BLaER1 treated with 17β-estradiol and CSF1 and Interleukin-3, amounts not matched to agents 10 nM and 100 nM (cell line): ENCODE data around the gene OR51E1.

Experiments
- H3K27ac ChIP-seq, 11 experiments: shearing (Covaris generic); formaldehyde crosslinking; 2 replicates each; pipeline ENCODE4 v1.8.1; 2022
- H3K27me3 ChIP-seq, 11 experiments: shearing (Covaris generic); formaldehyde crosslinking; 2 replicates each; pipeline ENCODE4 v1.8.1; 2022
- H3K36me3 ChIP-seq, 11 experiments: shearing (Covaris generic); formaldehyde crosslinking; 2 replicates each; pipeline ENCODE4 v1.8.1; 2022
- H3K4me1 ChIP-seq, 10 experiments: shearing (Covaris generic); formaldehyde crosslinking; 2 replicates each; pipeline ENCODE4 v1.8.1; 2022
- H3K4me2 ChIP-seq, 11 experiments: shearing (Covaris generic); formaldehyde crosslinking; 2 replicates each; pipeline ENCODE4 v1.8.1; 2022
- H3K4me3 ChIP-seq, 10 experiments: shearing (Covaris generic); formaldehyde crosslinking; 2 replicates each; pipeline ENCODE4 v1.8.1; 2022
- H3K9ac ChIP-seq, 11 experiments: shearing (Covaris generic); formaldehyde crosslinking; 2 replicates each; pipeline ENCODE4 v1.8.1; 2022
- H3K9me3 ChIP-seq, 11 experiments: shearing (Covaris generic); formaldehyde crosslinking; replicated peaks in 1 of 11; 2 replicates each; pipeline ENCODE4 v1.8.1; 2022
- H4K20me1 ChIP-seq, 11 experiments: shearing (Covaris generic); formaldehyde crosslinking; 2 replicates each; pipeline ENCODE4 v1.8.1; 2022
- Cebpa-rat ChIP-seq, 11 experiments: shearing (Covaris generic); IDR thresholded peaks; 2 replicates each; pipeline ENCODE4 v1.8.1; 2022

The OR51E1 gene

DNA sequence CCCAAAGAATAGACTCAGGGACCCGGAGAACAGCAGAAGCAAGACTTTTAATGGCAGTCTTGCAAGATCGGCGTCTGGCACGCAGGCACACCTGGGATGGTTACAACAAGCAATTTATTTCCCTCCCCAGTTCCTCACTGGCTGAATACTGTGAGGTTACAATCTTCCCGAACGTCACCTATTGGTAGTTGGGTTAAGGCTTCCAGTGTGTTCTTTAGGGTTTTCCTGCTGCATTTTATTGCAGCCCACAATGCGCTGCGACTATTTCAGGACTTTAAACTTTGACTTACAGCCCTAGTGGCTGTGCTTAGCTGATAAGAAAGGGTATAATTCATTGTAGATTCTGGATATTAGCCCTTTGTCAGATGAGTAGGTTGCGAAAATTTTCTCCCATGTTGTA is 24.3 kb upstream of the OR51E1 start:
- Histone ChIP-seq H3K9ac (no peak overlapping the region), H3K27me3 (no peaks in the 10 kb centered on the region)

GRCh38 chr11:4626207-4627099 is 17.3 kb upstream of the OR51E1 start:
- H3K4me1 ChIP-seq: no peaks in the 10 kb centered on the region
- TF ChIP-seq Cebpa-rat (IDR thresholded peaks at IDR 0.05): no peak

More for the DNA sequence above, 24.3 kb upstream of the OR51E1 start:
- Histone ChIP-seq H3K4me1 (no peaks in the 10 kb centered on the region), H3K27ac (no peak overlapping the region), H3K4me2 (no peak overlapping the region), H3K36me3 (no peaks in the 10 kb centered on the region), H3K4me3 (no peak overlapping the region), H3K9me3 (no peaks in the 10 kb centered on the region), H4K20me1 (no peaks in the 10 kb centered on the region)
- no peak for TF ChIP-seq Cebpa-rat (IDR thresholded peaks at IDR 0.05)

DNA sequence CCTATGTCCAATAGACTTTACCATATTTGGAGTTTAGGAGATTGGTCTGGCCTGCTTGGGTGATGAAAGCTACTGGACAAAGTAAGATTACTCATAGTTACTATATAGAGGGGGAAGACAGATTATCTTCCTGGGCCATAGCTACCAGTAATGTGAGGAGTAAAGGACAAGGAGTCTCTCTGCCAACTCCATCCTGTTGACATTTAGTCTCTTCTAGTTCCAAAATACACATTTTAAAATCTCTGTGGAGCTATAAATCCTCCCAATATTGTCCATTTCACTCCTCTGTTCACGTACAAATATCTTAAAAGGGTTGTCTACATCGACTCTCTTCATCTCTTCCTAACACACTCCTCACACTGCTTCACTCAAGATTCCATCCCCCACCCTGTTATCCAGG is 7.6 kb upstream of the OR51E1 start:
- no peak for TF ChIP-seq Cebpa-rat (IDR thresholded peaks at IDR 0.05)
- Histone ChIP-seq H3K9ac (no peak overlapping the region), H3K27ac (no peak overlapping the region), H3K9me3 (no peaks in the 10 kb centered on the region), H3K4me2 (no peak overlapping the region), H4K20me1 (no peaks in the 10 kb centered on the region), H3K27me3 (no peaks in the 10 kb centered on the region), H3K4me1 (no peaks in the 10 kb centered on the region; a peak in 1 of 20 replicates), H3K4me3 (no peak overlapping the region), H3K36me3 (no peaks in the 10 kb centered on the region)

More at GRCh38 chr11:4626207-4627099, 17.3 kb upstream of the OR51E1 start:
- Histone ChIP-seq H3K9ac (no peak overlapping the region), H3K4me2 (no peak overlapping the region), H3K27ac (no peak overlapping the region), H4K20me1 (no peaks in the 10 kb centered on the region), H3K27me3 (no peaks in the 10 kb centered on the region), H3K9me3 (peaks cover 0 to 10% (median 0%) of the 10 kb centered on the region in 11 experiments; a peak in 5 of 22 replicates), H3K36me3 (no peaks in the 10 kb centered on the region), H3K4me3 (no peak overlapping the region)

- Histone ChIP-seq H3K4me2 (peak within 1 kb of the TSS in 9 of 11 experiments; percentile 16 to 73 (median 34); a peak in 8 of 22 replicates), H4K20me1 (no peaks in the 10 kb centered on the region)
Observed at GRCh38 chr11:4636962-4637661, 6.7 kb upstream of the OR51E1 start, which contains the start of gene OR51D1. Gene OR51D1 (plus strand): TSS chr11:4637477. CDS start chr11:4639791, 2,314 bp downstream.

GRCh38 chr11:4637662-4638047 is 6.1 kb upstream of the OR51E1 start:
- no peaks in the 10 kb centered on the region for H3K9me3 ChIP-seq
- no peak overlapping the region; a peak in 1 of 22 replicates for H3K9ac ChIP-seq
- no peaks in the 10 kb centered on the region for H3K36me3 ChIP-seq
- TF ChIP-seq Cebpa-rat (IDR thresholded peaks at IDR 0.05): no peak
- H3K4me2 ChIP-seq: no peak overlapping the region
- no peak overlapping the region for H3K27ac ChIP-seq
- H4K20me1 ChIP-seq: no peaks in the 10 kb centered on the region
- H3K4me3 ChIP-seq: no peak overlapping the region
- no peaks in the 10 kb centered on the region for H3K27me3 ChIP-seq
- peaks cover 0 to 3% (median 0%) of the 10 kb centered on the region in 10 experiments; a peak in 3 of 20 replicates for H3K4me1 ChIP-seq

More at GRCh38 chr11:4636962-4637661, 6.7 kb upstream of the OR51E1 start, which contains the start of gene OR51D1:
- no peaks in the 10 kb centered on the region for H3K9me3 ChIP-seq
- no peak for TF ChIP-seq Cebpa-rat (IDR thresholded peaks at IDR 0.05)
- no peak within 1 kb of the TSS for H3K4me3 ChIP-seq
- H3K4me1 ChIP-seq: no peaks in the 10 kb centered on the region; a peak in 1 of 20 replicates
- no peaks in the 10 kb centered on the region for H3K27me3 ChIP-seq
- H3K27ac ChIP-seq: no peak within 1 kb of the TSS
- H3K36me3 ChIP-seq: no peaks in the 10 kb centered on the region
- H3K9ac ChIP-seq: no peak within 1 kb of the TSS; a peak in 1 of 22 replicates

DNA sequence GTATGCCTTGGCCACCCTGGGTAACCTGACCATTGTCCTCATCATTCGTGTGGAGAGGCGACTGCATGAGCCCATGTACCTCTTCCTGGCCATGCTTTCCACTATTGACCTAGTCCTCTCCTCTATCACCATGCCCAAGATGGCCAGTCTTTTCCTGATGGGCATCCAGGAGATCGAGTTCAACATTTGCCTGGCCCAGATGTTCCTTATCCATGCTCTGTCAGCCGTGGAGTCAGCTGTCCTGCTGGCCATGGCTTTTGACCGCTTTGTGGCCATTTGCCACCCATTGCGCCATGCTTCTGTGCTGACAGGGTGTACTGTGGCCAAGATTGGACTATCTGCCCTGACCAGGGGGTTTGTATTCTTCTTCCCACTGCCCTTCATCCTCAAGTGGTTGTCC is 3.9 kb upstream of the OR51E1 start:
- no peaks in the 10 kb centered on the region for H3K9me3 ChIP-seq
- H3K4me2 ChIP-seq: no peak overlapping the region
- H3K4me1 ChIP-seq: peaks cover 0 to 5% (median 0%) of the 10 kb centered on the region in 10 experiments; a peak in 3 of 20 replicates
- H3K27ac ChIP-seq: no peak overlapping the region
- TF ChIP-seq Cebpa-rat (IDR thresholded peaks at IDR 0.05): no peak
- no peaks in the 10 kb centered on the region for H3K27me3 ChIP-seq
- no peak overlapping the region for H3K4me3 ChIP-seq
- H3K9ac ChIP-seq: no peak overlapping the region
- no peaks in the 10 kb centered on the region for H4K20me1 ChIP-seq
- H3K36me3 ChIP-seq: no peaks in the 10 kb centered on the region

DNA sequence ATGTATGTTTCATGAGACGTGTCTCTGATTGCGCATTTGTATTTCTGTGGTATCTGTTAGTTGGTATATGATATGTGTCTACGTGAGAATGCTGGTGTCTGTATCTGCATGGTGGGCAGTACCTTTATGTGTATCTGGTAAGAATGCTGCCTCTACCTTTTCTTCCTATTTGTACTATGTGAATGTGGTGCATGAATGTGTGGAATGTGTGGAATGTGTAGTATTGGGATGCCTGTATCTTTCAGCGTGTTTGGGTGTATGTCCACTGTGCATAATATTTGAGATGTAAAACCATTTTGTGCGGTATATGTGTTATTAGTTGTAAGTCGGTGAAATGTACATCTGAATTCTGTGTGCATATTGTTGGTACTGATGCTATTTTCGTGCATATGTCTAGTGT is 2.3 kb upstream of the OR51E1 start:
- Histone ChIP-seq H3K4me3 (no peak overlapping the region), H3K4me2 (no peak overlapping the region), H3K4me1 (peaks cover 0 to 5% (median 0%) of the 10 kb centered on the region in 10 experiments; a peak in 3 of 20 replicates), H3K27ac (no peak overlapping the region), H4K20me1 (no peaks in the 10 kb centered on the region), H3K9me3 (no peaks in the 10 kb centered on the region), H3K36me3 (no peaks in the 10 kb centered on the region), H3K9ac (no peak overlapping the region), H3K27me3 (no peaks in the 10 kb centered on the region)
- TF ChIP-seq Cebpa-rat (IDR thresholded peaks at IDR 0.05): no peak

- Histone ChIP-seq H3K27me3 (no peaks in the 10 kb centered on the region), H3K27ac (no peak overlapping the region), H3K9me3 (no peaks in the 10 kb centered on the region), H3K9ac (no peak overlapping the region), H3K4me1 (peaks cover 0 to 5% (median 0%) of the 10 kb centered on the region in 10 experiments; a peak in 3 of 20 replicates), H3K4me3 (no peak overlapping the region), H3K36me3 (no peaks in the 10 kb centered on the region), H4K20me1 (no peaks in the 10 kb centered on the region), H3K4me2 (peak overlapping the region in 1 of 11 experiments; percentile 36; a peak in 2 of 22 replicates)
- no peak for TF ChIP-seq Cebpa-rat (IDR thresholded peaks at IDR 0.05)
Observed at GRCh38 chr11:4642043-4642442, 1.7 kb upstream of the OR51E1 start.

DNA sequence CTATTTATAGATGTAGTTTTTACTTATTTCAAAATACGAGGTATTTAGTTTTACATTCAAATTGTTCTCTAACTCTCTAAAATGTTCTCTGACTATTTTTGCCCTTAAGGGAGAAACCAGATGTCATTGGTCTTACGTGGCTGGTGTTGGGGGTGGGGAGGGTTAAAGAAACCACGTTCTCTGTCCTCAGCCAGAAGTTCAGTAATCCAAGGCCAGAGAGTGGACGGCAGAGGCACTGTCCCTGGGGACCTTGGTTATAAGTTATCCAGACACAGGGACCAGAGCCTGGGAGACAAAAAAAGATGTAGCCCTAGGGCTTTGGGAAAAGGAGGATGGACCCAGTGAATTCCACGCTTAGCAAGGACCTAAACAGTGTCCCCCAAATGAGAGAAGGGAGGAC is 706 bp upstream of the OR51E1 start:
- Histone ChIP-seq H3K27ac (no peak overlapping the region), H4K20me1 (no peaks in the 10 kb centered on the region), H3K9me3 (no peaks in the 10 kb centered on the region), H3K4me2 (peak overlapping the region in 3 of 11 experiments; percentile 16 to 36 (median 21); a peak in 2 of 22 replicates), H3K36me3 (no peaks in the 10 kb centered on the region), H3K9ac (no peak overlapping the region), H3K27me3 (no peaks in the 10 kb centered on the region), H3K4me1 (peaks cover 0 to 5% (median 0%) of the 10 kb centered on the region in 10 experiments; a peak in 2 of 20 replicates), H3K4me3 (no peak overlapping the region)
- TF ChIP-seq Cebpa-rat (IDR thresholded peaks at IDR 0.05): no peak
